PC-9 (cell line): Measurements from ENCODE around the gene BRIP1. TPM values are rescaled to one million over a fixed set of nuclear protein-coding genes. Genes with fewer than 3 reads are reported as not detected.

ENCODE experiments used
- BruUV-seq: library from RNA; stranded (reverse); fragments of 400-500 nt; replicated peaks from 2 replicates; lab custom pipeline; 2021; lab: Mats Ljungman, UMichigan
- CTCF ChIA-PET: fragments of 300-600 bp; sonication (Branson Sonifier 250); formaldehyde crosslinking; loops from one replicate; lab custom pipeline; 2022; ENCODE audit warnings: antibody characterized with exemption; lab: Charles Lee
- POLR2A ChIA-PET: fragments of 300-600 bp; sonication (Branson Sonifier 250); formaldehyde crosslinking; loops from one replicate; lab custom pipeline; 2022; ENCODE audit warnings: antibody characterized with exemption; ENCODE audit not compliant: unreplicated experiment; lab: Charles Lee
- DNase-seq, 2 experiments: peaks; one replicate each; pipeline versions ENCODE4 v3.0.0 to v3.0.0-alpha.2; 2015 to 2022; ENCODE audit warnings: mixed read lengths in 1 of 2
- H2AFZ ChIP-seq: fragments of 200-600 bp; sonication (generic); 2 replicates; pipeline ENCODE4 v1.8.1; 2017; ENCODE audit warnings: antibody characterized with exemption
- H3F3A ChIP-seq: fragments of 200-600 bp; sonication (generic); 2 replicates; pipeline ENCODE4 v1.8.1; 2017; ENCODE audit warnings: antibody characterized with exemption, mild to moderate bottlenecking, low read depth; ENCODE audit not compliant: insufficient read depth
- H3K27ac ChIP-seq: fragments of 200-600 bp; sonication (generic); 2 replicates; pipeline ENCODE4 v1.6.1; 2016; ENCODE audit warnings: mixed run types
- H3K27me3 ChIP-seq: fragments of 200-600 bp; sonication (generic); 2 replicates; pipeline ENCODE4 v1.6.1; 2016; ENCODE audit warnings: low read depth, mixed run types; ENCODE audit not compliant: insufficient read depth
- H3K36me3 ChIP-seq: fragments of 200-600 bp; sonication (generic); 2 replicates; pipeline ENCODE4 v1.6.1; 2016; ENCODE audit warnings: low read depth, mixed run types
- H3K4me1 ChIP-seq: fragments of 200-600 bp; sonication (generic); replicated peaks from 2 replicates; pipeline ENCODE4 v1.6.1; 2016; ENCODE audit warnings: mixed run types; ENCODE audit not compliant: insufficient read depth
- H3K4me2 ChIP-seq: fragments of 200-600 bp; sonication (generic); 2 replicates; pipeline ENCODE4 v1.6.1; 2017; ENCODE audit warnings: mixed run types
- H3K4me3 ChIP-seq: fragments of 200-600 bp; sonication (generic); 2 replicates; pipeline ENCODE4 v1.6.1; 2016; ENCODE audit warnings: mixed run types
- H3K79me2 ChIP-seq: fragments of 200-600 bp; sonication (generic); 2 replicates; pipeline ENCODE4 v1.6.1; 2017; ENCODE audit warnings: low read depth, mixed run types
- H3K9me2 ChIP-seq: fragments of 200-600 bp; sonication (generic); 2 replicates; pipeline ENCODE4 v1.8.1; 2017; ENCODE audit warnings: mild to moderate bottlenecking; ENCODE audit not compliant: insufficient read depth
- H3K9me3 ChIP-seq: fragments of 200-600 bp; sonication (generic); 2 replicates; pipeline ENCODE4 v1.8.1; 2016; ENCODE audit warnings: low read depth; ENCODE audit not compliant: insufficient read depth
- H4K20me1 ChIP-seq: fragments of 200-600 bp; sonication (generic); 2 replicates; pipeline ENCODE4 v1.8.1; 2017; ENCODE audit not compliant: insufficient read depth
- EZH2 ChIP-seq: fragments of 200-600 bp; sonication (generic); IDR thresholded peaks from 2 replicates; pipeline ENCODE4 v1.8.0; 2017; ENCODE audit warnings: antibody characterized with exemption, low read depth
- intact Hi-C: fragments of 100-400 bp; cut with micrococcal nuclease; formaldehyde crosslinking; loops from one replicate; pipeline ENCODE4 v1.10.0; 2022; ENCODE audit not compliant: unreplicated experiment
- total RNA-seq: library from RNA; stranded (reverse); gene quantifications from 2 replicates; pipeline ENCODE4 v1.2.3, GENCODE V29; 2021
- TF ChIP-seq, protein P1 (sequence below): fragments of 200-600 bp; sonication (generic); conservative IDR thresholded peaks from 2 replicates; pipeline ENCODE4 v1.6.1; 2017; ENCODE audit warnings: mixed run types, antibody characterized with exemption, mild to moderate bottlenecking, moderate library complexity

BRIP1 gene
- total RNA-seq, 1 experiment from 2014 or later, result 16.0 TPM

GRCh38 chr17:61875285-61875684, 12.0 kb upstream of the BRIP1 start:
- Histone ChIP-seq H3K79me2 (no peaks in the 10 kb centered on the region), H3K9me2 (no peaks in the 10 kb centered on the region), H3K9me3 (no peaks in the 10 kb centered on the region), H3K36me3 (peaks cover 27% of the 10 kb centered on the region), H3K4me1 (no peaks in the 10 kb centered on the region), H3K27ac (no peak overlapping the region), H3K27me3 (no peaks in the 10 kb centered on the region), H4K20me1 (no peaks in the 10 kb centered on the region), H3F3A (peaks cover 3% of the 10 kb centered on the region; the same call in 1 of the 2 replicates), H3K4me3 (no peak overlapping the region), H3K4me2 (no peak overlapping the region), H2AFZ (no peak overlapping the region)
- no peak for TF ChIP-seq EZH2
- TF ChIP-seq, protein P1, sequence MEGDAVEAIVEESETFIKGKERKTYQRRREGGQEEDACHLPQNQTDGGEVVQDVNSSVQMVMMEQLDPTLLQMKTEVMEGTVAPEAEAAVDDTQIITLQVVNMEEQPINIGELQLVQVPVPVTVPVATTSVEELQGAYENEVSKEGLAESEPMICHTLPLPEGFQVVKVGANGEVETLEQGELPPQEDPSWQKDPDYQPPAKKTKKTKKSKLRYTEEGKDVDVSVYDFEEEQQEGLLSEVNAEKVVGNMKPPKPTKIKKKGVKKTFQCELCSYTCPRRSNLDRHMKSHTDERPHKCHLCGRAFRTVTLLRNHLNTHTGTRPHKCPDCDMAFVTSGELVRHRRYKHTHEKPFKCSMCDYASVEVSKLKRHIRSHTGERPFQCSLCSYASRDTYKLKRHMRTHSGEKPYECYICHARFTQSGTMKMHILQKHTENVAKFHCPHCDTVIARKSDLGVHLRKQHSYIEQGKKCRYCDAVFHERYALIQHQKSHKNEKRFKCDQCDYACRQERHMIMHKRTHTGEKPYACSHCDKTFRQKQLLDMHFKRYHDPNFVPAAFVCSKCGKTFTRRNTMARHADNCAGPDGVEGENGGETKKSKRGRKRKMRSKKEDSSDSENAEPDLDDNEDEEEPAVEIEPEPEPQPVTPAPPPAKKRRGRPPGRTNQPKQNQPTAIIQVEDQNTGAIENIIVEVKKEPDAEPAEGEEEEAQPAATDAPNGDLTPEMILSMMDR, result no peak
- no TSS peak for BruUV-seq
- intact Hi-C loops, result no loop called here
- DNase-seq, result no peak
- CTCF ChIA-PET, result no interaction called here
- POLR2A ChIA-PET, result no interaction called here

DNA sequence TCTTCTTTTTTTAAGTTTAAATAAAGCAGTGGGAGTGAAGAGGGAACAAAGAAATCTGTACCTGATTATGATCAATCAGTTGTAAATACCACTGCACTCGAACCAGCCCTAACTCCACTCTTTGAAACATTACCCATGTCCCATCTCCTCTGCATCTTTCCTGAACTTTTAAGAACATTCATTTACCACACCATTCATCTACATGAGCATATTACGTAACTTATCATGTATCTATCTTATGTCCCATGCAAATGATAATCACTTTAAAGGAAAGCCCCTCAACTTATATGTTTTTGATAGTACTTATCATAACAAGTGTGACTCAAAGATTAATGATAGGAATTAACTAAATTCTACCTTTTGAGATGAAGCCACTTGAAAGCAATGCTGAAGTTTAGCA, 10.7 kb upstream of the BRIP1 start:
- POLR2A ChIA-PET, result no interaction called here
- DNase-seq, result no peak
- H2AFZ ChIP-seq, result no peak overlapping the region
- no peaks in the 10 kb centered on the region for H3K9me3 ChIP-seq
- CTCF ChIA-PET, result no interaction called here
- H3K27ac ChIP-seq, result no peak overlapping the region
- no TSS peak for BruUV-seq
- no peaks in the 10 kb centered on the region for H3K4me1 ChIP-seq
- H3K4me2 ChIP-seq, result no peak overlapping the region
- peaks cover 3% of the 10 kb centered on the region; the same call in 1 of the 2 replicates for H3F3A ChIP-seq
- H3K79me2 ChIP-seq, result no peaks in the 10 kb centered on the region
- intact Hi-C loops, result no loop called here
- peaks cover 27% of the 10 kb centered on the region for H3K36me3 ChIP-seq
- no peaks in the 10 kb centered on the region for H3K9me2 ChIP-seq
- H3K27me3 ChIP-seq, result no peaks in the 10 kb centered on the region
- no peak for TF ChIP-seq EZH2
- TF ChIP-seq, protein P1, result no peak
- no peaks in the 10 kb centered on the region for H4K20me1 ChIP-seq
- H3K4me3 ChIP-seq, result no peak overlapping the region

DNA sequence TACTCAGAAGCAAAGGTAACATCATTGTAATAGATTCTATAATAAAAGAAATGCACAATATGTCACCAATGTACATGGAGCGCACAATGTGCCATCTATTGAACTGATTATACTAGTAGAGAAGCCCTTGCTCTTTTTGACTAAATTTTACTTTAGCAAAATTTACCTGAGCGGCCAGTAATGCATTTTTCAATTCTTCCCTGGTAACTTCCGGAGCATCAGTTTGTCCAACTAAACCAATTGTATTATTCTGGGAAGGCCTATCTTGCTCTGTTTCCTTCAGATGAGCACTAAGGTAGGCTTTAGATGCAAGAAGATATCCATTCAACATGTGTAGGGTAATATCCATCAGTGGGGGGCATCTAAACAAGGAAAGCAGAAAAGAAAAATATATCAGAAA, 8.8 kb upstream of the BRIP1 start:
- CTCF ChIA-PET, result no interaction called here

More for the DNA sequence above, 8.8 kb upstream of the BRIP1 start:
- H3K27me3 ChIP-seq, result no peaks in the 10 kb centered on the region
- H3K4me3 ChIP-seq, result no peak overlapping the region
- POLR2A ChIA-PET, result interaction anchor here (0.7 kb wide), 1 partner anchor 164 kb away, joined by 5 read pairs; no protein-coding TSS in a partner anchor
- TF ChIP-seq, protein P1, result no peak
- no peak for TF ChIP-seq EZH2
- H3K4me1 ChIP-seq, result no peaks in the 10 kb centered on the region
- H2AFZ ChIP-seq, result no peak overlapping the region
- no peaks in the 10 kb centered on the region for H3K9me2 ChIP-seq
- no peak overlapping the region for H3K4me2 ChIP-seq
- peaks cover 35% of the 10 kb centered on the region for H3K36me3 ChIP-seq
- H3K79me2 ChIP-seq, result no peaks in the 10 kb centered on the region
- BruUV-seq, result no TSS peak
- H3F3A ChIP-seq, result peaks cover 3% of the 10 kb centered on the region; the same call in 1 of the 2 replicates
- intact Hi-C loops, result no loop called here
- DNase-seq, result no peak
- no peak overlapping the region for H3K27ac ChIP-seq
- H4K20me1 ChIP-seq, result no peaks in the 10 kb centered on the region
- no peaks in the 10 kb centered on the region for H3K9me3 ChIP-seq
